Peyer's patch (tissue), 4 donors: ENCODE results near the gene FLVCR2.

Experiments used
- CTCF ChIP-seq, 6 experiments: fragments of 450-650 bp in 4 of 6; fragments of 200-600 bp in 2 of 6; sonication (generic) in 1 of 6; IDR thresholded peaks; one replicate each; pipeline ENCODE4 v1.5.1; 2017 to 2019; ENCODE audit warnings: antibody characterized with exemption in 6 of 6, mild to moderate bottlenecking in 3 of 6, moderate library complexity in 1 of 6
- POLR2A ChIP-seq, 2 donors: fragments of 450-650 bp; IDR thresholded peaks; one replicate each; pipeline ENCODE4 v1.5.1; 2017; ENCODE audit warnings: antibody characterized with exemption in 2 of 2, mild to moderate bottlenecking in 2 of 2, moderate library complexity in 2 of 2

GRCh38 chr14:75531256-75531655 lies 47.2 kb upstream of the FLVCR2 start:
- TF ChIP-seq CTCF (IDR thresholded peaks at IDR 0.05): no peak
- TF ChIP-seq POLR2A (IDR thresholded peaks at IDR 0.05): no peak
